Esophagus squamous epithelium (tissue), 4 donors: ENCODE results near the gene HNRNPL.
"Not testable (repeated sequence)": the region's sequence is repeated elsewhere in the genome, so short reads cannot be mapped to it uniquely, and the experiment has no call there.

ENCODE experiments used
- CTCF ChIP-seq, 6 experiments: fragments of 450-650 bp in 4 of 6; fragments of 200-600 bp in 2 of 6; sonication (generic) in 2 of 6; IDR thresholded peaks; one replicate each; pipeline ENCODE4 v1.5.1; 2016 to 2019; ENCODE audit warnings: antibody characterized with exemption in 6 of 6, mild to moderate bottlenecking in 4 of 6, moderate library complexity in 4 of 6
- POLR2A ChIP-seq, 4 donors: fragments of 450-650 bp; IDR thresholded peaks; one replicate each; pipeline ENCODE4 v1.6.1; 2017; ENCODE audit warnings: antibody characterized with exemption in 4 of 4, mild to moderate bottlenecking in 4 of 4, moderate library complexity in 3 of 4

- TF ChIP-seq CTCF, POLR2A (IDR thresholded peaks at IDR 0.05): not testable (repeated sequence)
Measured at GRCh38 chr19:38855751-38856150, 6.0 kb upstream of the HNRNPL start.
